ENCODE measurements around the gene BICD1.

Gene BICD1

DNA sequence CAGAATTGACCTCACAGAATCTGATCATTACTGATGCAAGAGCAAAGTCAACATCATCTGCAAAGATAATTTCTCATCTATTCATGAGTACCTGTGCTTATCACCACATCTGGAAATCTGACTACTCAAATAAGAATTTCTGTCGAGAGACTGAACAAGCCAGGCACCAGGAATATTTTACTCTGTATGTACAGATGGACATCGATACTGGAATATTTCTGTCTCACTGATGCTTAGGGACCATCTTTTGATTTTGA, 105.2 kb downstream of the BICD1 start:
- no peak for DNase-seq (ENCODE audit: low read depth)
- TF ChIP-seq, protein P1, sequence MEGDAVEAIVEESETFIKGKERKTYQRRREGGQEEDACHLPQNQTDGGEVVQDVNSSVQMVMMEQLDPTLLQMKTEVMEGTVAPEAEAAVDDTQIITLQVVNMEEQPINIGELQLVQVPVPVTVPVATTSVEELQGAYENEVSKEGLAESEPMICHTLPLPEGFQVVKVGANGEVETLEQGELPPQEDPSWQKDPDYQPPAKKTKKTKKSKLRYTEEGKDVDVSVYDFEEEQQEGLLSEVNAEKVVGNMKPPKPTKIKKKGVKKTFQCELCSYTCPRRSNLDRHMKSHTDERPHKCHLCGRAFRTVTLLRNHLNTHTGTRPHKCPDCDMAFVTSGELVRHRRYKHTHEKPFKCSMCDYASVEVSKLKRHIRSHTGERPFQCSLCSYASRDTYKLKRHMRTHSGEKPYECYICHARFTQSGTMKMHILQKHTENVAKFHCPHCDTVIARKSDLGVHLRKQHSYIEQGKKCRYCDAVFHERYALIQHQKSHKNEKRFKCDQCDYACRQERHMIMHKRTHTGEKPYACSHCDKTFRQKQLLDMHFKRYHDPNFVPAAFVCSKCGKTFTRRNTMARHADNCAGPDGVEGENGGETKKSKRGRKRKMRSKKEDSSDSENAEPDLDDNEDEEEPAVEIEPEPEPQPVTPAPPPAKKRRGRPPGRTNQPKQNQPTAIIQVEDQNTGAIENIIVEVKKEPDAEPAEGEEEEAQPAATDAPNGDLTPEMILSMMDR (IDR thresholded peaks at IDR 0.05; ENCODE audit: insufficient read depth, low read depth, low read length, missing control alignments) = no peak
- no peak overlapping the region for H3K4me3 ChIP-seq (ENCODE audit: low read length)

DNA sequence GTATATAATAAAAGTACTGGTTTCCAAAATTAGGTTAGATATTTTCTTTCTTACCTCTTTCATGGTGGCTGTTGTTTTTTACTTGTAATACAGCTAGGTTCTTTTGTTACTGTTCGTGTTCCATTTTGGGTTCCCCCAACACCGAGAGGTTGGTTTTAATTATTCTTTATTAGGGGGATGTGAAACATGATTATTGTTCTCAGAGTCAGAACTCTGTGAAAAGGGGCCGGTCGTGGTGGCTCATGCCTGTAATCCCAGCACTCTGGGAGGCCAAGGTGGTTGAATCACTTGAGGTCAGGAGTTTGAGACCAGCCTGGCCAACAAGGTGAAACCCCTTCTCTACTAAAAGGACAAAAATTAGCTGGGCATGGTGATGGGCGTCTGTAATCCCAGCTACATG, 108.1 kb downstream of the BICD1 start:
- TF ChIP-seq, protein P1 (IDR thresholded peaks at IDR 0.05; ENCODE audit: insufficient read depth, low read depth, low read length, missing control alignments) = no peak
- DNase-seq (ENCODE audit: low read depth) = no peak
- H3K4me3 ChIP-seq (ENCODE audit: low read length) = no peak overlapping the region

DNA sequence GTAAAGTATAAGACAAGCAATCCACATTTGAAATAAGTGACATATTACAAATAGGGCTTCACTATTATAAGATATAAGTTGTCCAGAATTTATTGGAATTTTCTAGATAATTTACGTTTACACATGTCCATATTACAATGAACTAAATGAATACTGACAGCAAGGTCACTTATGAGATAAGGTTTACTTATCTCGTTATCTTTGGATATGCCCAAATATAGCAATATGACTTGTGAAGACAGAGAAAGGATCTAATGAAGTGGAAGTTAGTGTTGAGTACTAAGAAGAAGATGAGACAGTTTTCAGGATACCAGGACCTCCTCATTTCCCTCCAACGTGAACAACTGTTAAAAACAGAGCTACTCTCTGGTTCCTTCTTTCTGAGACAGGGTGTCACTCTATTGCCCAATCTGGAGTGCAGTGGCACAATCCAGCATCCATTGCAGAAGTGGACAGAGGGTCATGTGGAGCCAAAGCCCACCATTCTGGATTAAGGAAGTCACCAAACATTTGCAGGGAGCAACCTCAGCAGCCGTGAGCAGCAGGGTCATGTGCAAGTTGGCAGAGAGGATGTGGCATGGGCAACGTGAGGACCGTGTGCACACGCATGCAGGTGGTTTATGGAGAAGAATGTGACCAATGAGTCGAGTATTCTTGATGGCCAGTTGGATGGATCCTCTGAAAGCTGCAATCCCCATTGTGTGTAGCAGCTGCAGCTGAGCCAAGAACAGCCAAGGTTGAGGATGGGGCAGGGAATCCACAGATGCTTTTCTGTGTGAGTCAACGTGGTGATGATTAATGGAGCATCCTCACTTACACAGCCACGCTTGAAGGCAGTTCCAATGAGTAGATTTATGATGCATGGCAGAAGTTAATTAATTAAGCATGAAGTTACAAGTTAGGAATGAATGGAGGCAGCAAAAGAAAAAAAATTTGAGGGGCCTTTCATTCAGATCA, 111.0 kb downstream of the BICD1 start:
- TF ChIP-seq, protein P1 (IDR thresholded peaks at IDR 0.05; ENCODE audit: insufficient read depth, low read depth, low read length, missing control alignments) = no peak
- peak; percentile 82 for DNase-seq (ENCODE audit: low read depth)
- no peak overlapping the region for H3K4me3 ChIP-seq (ENCODE audit: low read length)

DNA sequence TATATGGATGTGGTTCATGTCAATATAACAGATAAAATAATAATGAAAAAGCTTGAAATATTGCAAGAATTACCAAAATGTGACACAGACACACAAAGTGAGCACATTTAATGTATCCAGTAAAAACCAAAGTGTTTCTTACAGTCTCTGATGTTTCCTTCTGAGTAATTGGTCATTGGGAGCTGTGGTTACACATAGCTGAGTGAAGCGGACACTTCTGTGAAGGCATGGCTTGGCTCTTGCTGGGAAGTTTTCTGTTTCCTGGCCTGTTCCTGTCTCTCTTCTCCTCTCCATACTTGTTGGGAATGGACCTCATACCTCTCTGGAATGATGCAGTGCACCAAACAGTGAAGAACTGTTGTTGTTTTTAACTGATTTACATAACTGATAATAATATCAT, 117.3 kb downstream of the BICD1 start:
- no peak for DNase-seq (ENCODE audit: low read depth)
- TF ChIP-seq, protein P1 (IDR thresholded peaks at IDR 0.05; ENCODE audit: insufficient read depth, low read depth, low read length, missing control alignments) = no peak
- no peak overlapping the region for H3K4me3 ChIP-seq (ENCODE audit: low read length)

DNA sequence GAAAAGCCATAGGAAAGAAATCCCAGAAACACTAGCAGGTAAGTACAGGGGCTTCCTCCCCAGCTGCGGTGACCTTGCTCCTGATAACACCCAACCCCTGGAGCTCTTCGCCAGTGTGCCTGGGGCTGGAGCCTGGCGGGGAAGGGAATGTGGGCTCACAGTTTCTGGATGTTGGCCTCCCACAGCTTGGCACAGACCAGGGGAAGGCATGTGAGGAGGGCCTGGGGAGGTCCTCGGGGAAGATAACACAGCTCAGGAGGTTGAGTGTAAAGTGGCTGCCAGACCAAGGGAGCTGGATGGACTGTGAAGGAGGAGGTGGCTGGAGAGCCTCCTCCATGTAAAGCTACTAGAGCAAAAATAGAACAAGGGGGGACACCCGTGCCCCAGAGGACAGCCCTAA, 120.1 kb downstream of the BICD1 start:
- TF ChIP-seq, protein P1 (IDR thresholded peaks at IDR 0.05; ENCODE audit: insufficient read depth, low read depth, low read length, missing control alignments) = no peak
- no peak overlapping the region for H3K4me3 ChIP-seq (ENCODE audit: low read length)
- DNase-seq (ENCODE audit: low read depth) = no peak

DNA sequence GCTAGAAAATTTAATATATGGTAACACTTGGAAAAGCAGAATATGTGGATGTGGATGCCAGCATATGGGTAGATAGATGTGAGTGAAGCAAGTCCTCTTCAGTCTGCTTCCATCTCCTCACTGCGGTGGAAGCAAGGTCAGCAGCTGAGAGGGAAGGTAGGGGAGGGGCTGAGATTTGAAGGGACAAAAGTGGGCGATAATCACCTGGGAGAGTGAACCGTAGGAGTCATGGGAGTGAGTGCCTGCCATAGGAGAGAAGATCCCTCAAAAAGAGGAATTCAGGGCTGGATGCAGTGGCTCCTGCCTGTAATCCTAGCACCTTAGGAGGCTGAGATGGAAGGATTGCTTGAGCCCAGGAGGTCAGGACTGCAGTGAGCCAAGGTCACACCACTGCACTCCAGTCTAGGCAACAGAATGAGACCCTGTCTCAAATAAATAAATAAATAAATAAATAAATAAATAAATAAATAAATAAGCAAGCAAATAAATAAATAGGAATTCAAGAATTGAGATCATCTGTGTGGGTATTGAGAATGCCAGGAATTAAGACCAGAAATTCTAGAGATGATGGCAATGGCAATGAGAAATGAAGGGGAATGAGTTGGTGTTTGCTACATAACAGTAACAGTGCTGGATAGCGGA, 123.4 kb downstream of the BICD1 start:
- DNase-seq (ENCODE audit: low read depth) = no peak
- H3K4me3 ChIP-seq (ENCODE audit: low read length) = no peak overlapping the region
- TF ChIP-seq, protein P1 (IDR thresholded peaks at IDR 0.05; ENCODE audit: insufficient read depth, low read depth, low read length, missing control alignments) = no peak
